ENCODE results near the gene NEK10. TPM values are rescaled to one million over a fixed set of nuclear protein-coding genes. Genes with fewer than 3 reads are reported as not detected.

Gene NEK10
- total and polyA plus RNA-seq, 2 donors (not counting 1 experiment from before 2014, with no cell fraction given), result 0.49 to 0.55 TPM

DNA sequence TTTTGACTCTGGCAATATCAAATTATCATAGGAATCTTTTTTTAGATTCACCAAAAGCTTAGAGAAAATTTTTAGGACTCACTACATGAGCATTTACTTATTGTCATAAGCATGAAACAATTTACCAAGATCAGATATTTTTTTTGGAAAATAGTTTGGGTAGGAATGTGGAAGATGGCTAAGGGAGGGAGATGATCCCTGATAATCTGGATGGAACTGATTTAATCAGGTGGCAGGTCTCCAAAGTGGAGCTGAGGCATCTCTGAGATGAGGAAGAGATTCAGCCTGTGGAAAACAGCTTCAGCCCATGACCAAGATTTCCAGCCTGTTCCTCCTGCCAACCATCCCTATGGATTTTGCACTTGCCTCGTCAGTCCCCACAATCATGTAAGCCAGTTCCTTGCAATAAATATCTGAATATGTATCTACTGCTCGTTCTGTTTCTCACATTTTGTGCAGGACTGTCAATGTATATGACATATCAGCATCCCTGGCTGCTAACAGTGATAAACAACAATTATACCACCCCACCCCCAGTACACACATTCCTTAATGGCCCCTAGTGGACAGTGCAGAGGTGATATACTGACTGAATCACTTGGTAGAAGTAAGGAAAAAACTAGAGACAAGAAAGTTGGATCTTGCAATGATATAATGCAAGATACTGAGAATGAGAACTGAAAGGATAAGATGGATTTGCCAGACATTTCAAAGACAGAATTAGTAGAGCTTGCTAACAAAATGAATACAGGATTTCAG is 183.8 kb downstream of the NEK10 start:
- CTCF ChIA-PET, result no interaction called here
- H3K27me3 ChIP-seq (replicated peaks in 1 of 4; ENCODE audit: control extremely low read depth in 1 of 4, control insufficient read depth in 3 of 4, insufficient read depth in 4 of 4, low read length in 3 of 4), result no peaks in the 10 kb centered on the region
- no peaks in the 10 kb centered on the region for H3K79me2 ChIP-seq (ENCODE audit: control insufficient read depth, insufficient read depth, low read length)
- H4K20me1 ChIP-seq (ENCODE audit: control insufficient read depth, insufficient read depth, low read length, poor library complexity, severe bottlenecking), result no peaks in the 10 kb centered on the region
- Mint-ChIP-seq H3K27me3 (no peaks in the 10 kb centered on the region), H3K9me3 (ENCODE audit: insufficient read depth) (no peaks in the 10 kb centered on the region), H3K4me1 (no peaks in the 10 kb centered on the region), H3K4me3 (no peak overlapping the region), H3K27ac (no peak overlapping the region)
- H3K9me3 ChIP-seq (ENCODE audit: control extremely low read depth in 1 of 3, control insufficient read depth in 2 of 3, insufficient read depth in 1 of 3, low read length in 2 of 3), result no peaks in the 10 kb centered on the region
- H3K27ac ChIP-seq (ENCODE audit: low read length in 2 of 2), result no peak overlapping the region
- ATAC-seq (ENCODE audit: low read depth) (no peak), DNase-seq (no peak)
- TF ChIP-seq, protein P1, sequence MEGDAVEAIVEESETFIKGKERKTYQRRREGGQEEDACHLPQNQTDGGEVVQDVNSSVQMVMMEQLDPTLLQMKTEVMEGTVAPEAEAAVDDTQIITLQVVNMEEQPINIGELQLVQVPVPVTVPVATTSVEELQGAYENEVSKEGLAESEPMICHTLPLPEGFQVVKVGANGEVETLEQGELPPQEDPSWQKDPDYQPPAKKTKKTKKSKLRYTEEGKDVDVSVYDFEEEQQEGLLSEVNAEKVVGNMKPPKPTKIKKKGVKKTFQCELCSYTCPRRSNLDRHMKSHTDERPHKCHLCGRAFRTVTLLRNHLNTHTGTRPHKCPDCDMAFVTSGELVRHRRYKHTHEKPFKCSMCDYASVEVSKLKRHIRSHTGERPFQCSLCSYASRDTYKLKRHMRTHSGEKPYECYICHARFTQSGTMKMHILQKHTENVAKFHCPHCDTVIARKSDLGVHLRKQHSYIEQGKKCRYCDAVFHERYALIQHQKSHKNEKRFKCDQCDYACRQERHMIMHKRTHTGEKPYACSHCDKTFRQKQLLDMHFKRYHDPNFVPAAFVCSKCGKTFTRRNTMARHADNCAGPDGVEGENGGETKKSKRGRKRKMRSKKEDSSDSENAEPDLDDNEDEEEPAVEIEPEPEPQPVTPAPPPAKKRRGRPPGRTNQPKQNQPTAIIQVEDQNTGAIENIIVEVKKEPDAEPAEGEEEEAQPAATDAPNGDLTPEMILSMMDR (IDR thresholded peaks at IDR 0.05), result no peak
- no peak for TF ChIP-seq EZH2 (IDR thresholded peaks at IDR 0.05; ENCODE audit: borderline replicate concordance, insufficient read depth, low read depth, low read length, poor library complexity, severe bottlenecking)
- H3K4me2 ChIP-seq (replicated peaks; ENCODE audit: low read depth, low read length, poor library complexity, severe bottlenecking), result no peak overlapping the region
- POLR2A ChIA-PET, result no interaction called here
- no peaks in the 10 kb centered on the region for H3K4me1 ChIP-seq (ENCODE audit: control insufficient read depth in 2 of 2, insufficient read depth in 2 of 2, low read length in 2 of 2)
- H3K36me3 ChIP-seq (replicated peaks in 1 of 2; ENCODE audit: control extremely low read depth in 1 of 2, control insufficient read depth in 1 of 2, extremely low read depth in 1 of 2, insufficient read depth in 2 of 2, low read length in 1 of 2), result no peaks in the 10 kb centered on the region
- WGBS (ENCODE audit: insufficient coverage), result 100% methylated on average over 1 of the region's 2 CpGs
- intact Hi-C loops (cut with micrococcal nuclease), result no loop called here
- no peak overlapping the region for H2AFZ ChIP-seq (ENCODE audit: insufficient read depth, low read depth, low read length, poor library complexity, severe bottlenecking)
- H3K9ac ChIP-seq (ENCODE audit: low read length), result no peak overlapping the region
- H3K4me3 ChIP-seq (ENCODE audit: control extremely low read depth in 1 of 5, extremely low read depth in 1 of 5, insufficient read depth in 1 of 5, low read depth in 2 of 5, low read length in 4 of 5), result no peak overlapping the region

DNA sequence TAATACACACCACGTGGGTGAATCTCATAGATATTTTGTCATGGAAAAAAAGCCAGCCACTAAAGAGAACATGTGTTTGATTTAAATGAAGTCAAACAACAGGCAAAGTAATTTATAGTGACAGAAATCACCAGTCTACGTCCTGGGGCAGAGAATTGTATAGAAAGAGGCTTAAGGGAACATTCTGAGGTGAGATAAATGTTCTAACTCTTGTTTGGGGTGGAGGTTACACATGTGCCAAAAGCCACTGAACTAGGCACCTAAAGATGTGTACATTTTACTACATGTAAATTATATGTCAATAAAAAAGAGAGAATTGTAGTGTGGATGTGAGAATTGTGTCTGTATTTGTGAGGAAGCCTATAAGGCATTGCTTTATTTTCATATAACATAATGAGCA is 184.9 kb downstream of the NEK10 start:
- 80% methylated on average over 1 of the region's 2 CpGs for WGBS (ENCODE audit: insufficient coverage)
- no peaks in the 10 kb centered on the region for H3K4me1 ChIP-seq (ENCODE audit: control insufficient read depth in 2 of 2, insufficient read depth in 2 of 2, low read length in 2 of 2)
- H3K27me3 ChIP-seq (replicated peaks in 1 of 4; ENCODE audit: control extremely low read depth in 1 of 4, control insufficient read depth in 3 of 4, insufficient read depth in 4 of 4, low read length in 3 of 4), result no peaks in the 10 kb centered on the region
- Mint-ChIP-seq H3K27me3 (no peaks in the 10 kb centered on the region), H3K4me1 (no peaks in the 10 kb centered on the region), H3K9me3 (ENCODE audit: insufficient read depth) (no peaks in the 10 kb centered on the region), H3K4me3 (no peak overlapping the region), H3K27ac (no peak overlapping the region)
- H3K4me2 ChIP-seq (replicated peaks; ENCODE audit: low read depth, low read length, poor library complexity, severe bottlenecking), result no peak overlapping the region
- H3K9me3 ChIP-seq (ENCODE audit: control extremely low read depth in 1 of 3, control insufficient read depth in 2 of 3, insufficient read depth in 1 of 3, low read length in 2 of 3), result no peaks in the 10 kb centered on the region
- CTCF ChIA-PET, result no interaction called here
- H3K36me3 ChIP-seq (replicated peaks in 1 of 2; ENCODE audit: control extremely low read depth in 1 of 2, control insufficient read depth in 1 of 2, extremely low read depth in 1 of 2, insufficient read depth in 2 of 2, low read length in 1 of 2), result no peaks in the 10 kb centered on the region
- H2AFZ ChIP-seq (ENCODE audit: insufficient read depth, low read depth, low read length, poor library complexity, severe bottlenecking), result no peak overlapping the region
- H3K4me3 ChIP-seq (ENCODE audit: control extremely low read depth in 1 of 5, extremely low read depth in 1 of 5, insufficient read depth in 1 of 5, low read depth in 2 of 5, low read length in 4 of 5), result no peak overlapping the region
- H3K9ac ChIP-seq (ENCODE audit: low read length), result no peak overlapping the region
- intact Hi-C loops (cut with micrococcal nuclease), result no loop called here
- POLR2A ChIA-PET, result no interaction called here
- DNase-seq, result no peak
- TF ChIP-seq EZH2 (IDR thresholded peaks at IDR 0.05; ENCODE audit: borderline replicate concordance, insufficient read depth, low read depth, low read length, poor library complexity, severe bottlenecking), result no peak
- TF ChIP-seq, protein P1 (IDR thresholded peaks at IDR 0.05), result no peak
- no peak overlapping the region for H3K27ac ChIP-seq (ENCODE audit: low read length in 2 of 2)
- no peaks in the 10 kb centered on the region for H3K79me2 ChIP-seq (ENCODE audit: control insufficient read depth, insufficient read depth, low read length)
- no peaks in the 10 kb centered on the region for H4K20me1 ChIP-seq (ENCODE audit: control insufficient read depth, insufficient read depth, low read length, poor library complexity, severe bottlenecking)
- ATAC-seq (ENCODE audit: low read depth), result no peak

Measured in B cell (primary cell).